ENCODE data around the gene TLX3. TPM values are rescaled to one million over a fixed set of nuclear protein-coding genes. Genes with fewer than 3 reads are reported as not detected.

The TLX3 gene
- polyA plus RNA-seq (2013, experiment 1 of 4): 0.54 TPM
- 0.30 TPM for polyA plus RNA-seq (2013, experiment 2 of 4)
- 0.91 TPM for polyA plus RNA-seq (2013, experiment 3 of 4)
- 1.7 TPM for polyA plus RNA-seq (2013, experiment 4 of 4)

DNA sequence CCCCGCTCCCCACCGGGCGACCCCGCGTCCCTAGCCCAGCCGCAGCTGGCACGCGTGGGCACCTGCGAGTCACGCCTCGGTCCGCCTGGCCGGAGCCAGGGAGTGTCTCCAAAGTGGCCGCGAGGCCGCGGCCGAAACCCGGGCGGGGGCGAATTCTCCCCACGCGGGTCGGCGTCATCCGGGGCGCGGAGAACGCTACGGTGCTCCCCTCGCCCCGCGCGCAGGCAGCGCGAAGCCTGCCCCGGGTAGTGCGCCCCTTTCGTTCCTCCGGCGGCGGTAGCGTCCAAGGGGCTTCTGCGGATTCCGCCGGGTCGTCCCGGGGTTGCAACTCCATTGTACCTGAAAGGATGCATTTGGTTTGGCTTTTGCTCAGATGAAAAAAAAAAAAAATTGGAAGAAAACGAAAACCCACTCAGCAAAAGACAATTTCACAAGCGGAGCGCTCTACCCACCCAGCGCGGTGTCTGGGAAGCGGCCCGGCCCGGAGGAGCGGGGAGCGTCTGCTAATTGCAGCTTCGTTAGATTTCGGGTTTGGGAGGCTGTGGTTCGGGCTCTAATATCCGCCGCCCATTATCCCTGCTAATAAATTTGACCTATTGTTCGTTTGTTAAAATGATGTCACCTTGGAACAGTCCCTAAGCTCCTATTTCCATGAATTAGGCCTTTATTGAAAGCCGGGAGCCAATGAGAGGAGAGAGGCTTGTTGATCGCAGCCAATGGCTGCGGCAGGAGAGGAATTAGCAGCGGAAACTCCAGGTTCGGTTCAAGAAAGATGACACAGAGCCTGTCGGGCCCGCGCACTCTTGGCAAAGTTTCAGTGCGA, at the start of gene TLX3:
Gene TLX3, plus strand, starts transcription at position 796 of the 823 bp plus-strand sequence. CDS start 118 bp downstream, outside the sequence.
- H3K27ac ChIP-seq (ENCODE audit: insufficient read depth, low read depth, low read length, poor library complexity, severe bottlenecking): no peak within 1 kb of the TSS

DNA sequence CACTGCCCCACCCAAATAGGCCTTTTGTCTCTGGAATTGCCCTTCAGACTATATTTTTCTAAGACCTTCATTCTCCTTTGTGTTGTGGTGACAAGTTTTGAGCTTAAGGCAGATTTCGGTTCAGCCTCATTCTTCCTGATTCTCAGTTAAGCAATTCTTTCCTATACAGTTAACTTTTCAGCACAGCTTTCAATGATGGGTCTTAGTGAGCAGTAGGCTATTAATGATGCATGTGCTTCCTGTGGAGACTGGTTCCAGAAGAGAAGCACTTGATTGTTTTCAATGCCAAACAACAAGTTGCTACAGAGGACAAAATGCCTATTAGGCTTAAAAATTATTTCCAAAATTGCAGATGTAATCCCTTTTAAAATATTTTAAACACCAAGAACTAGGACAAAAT, 47.7 kb upstream of the TLX3 start:
- WGBS, 2 experiments: 86% methylated on average over 1 of the region's 1 CpG; no CpG with 5 or more reads in 1 of the 2 experiments
- Histone ChIP-seq H3K4me1 (ENCODE audit: control insufficient read depth, insufficient read depth, low read length) (no peaks in the 10 kb centered on the region), H3K27ac (ENCODE audit: insufficient read depth, low read depth, low read length, poor library complexity, severe bottlenecking) (no peak overlapping the region)

More for the DNA sequence above, at the start of gene TLX3:
- WGBS, 2 experiments: 3 to 4% methylated on average over 73 of the region's 73 CpGs
- Histone ChIP-seq H3K4me1 (ENCODE audit: control insufficient read depth, insufficient read depth, low read length) (peaks cover 19% of the 10 kb centered on the region), H3K9me3 (ENCODE audit: control insufficient read depth, low read length) (no peaks in the 10 kb centered on the region), H3K27me3 (ENCODE audit: control insufficient read depth, insufficient read depth, low read length, poor library complexity, severe bottlenecking) (peaks cover 100% of the 10 kb centered on the region), H3K4me3 (ENCODE audit: insufficient read depth, low read depth, low read length) (peak within 1 kb of the TSS; percentile 16), H3K36me3 (ENCODE audit: control insufficient read depth, insufficient read depth, low read length) (no peaks in the 10 kb centered on the region)

DNA sequence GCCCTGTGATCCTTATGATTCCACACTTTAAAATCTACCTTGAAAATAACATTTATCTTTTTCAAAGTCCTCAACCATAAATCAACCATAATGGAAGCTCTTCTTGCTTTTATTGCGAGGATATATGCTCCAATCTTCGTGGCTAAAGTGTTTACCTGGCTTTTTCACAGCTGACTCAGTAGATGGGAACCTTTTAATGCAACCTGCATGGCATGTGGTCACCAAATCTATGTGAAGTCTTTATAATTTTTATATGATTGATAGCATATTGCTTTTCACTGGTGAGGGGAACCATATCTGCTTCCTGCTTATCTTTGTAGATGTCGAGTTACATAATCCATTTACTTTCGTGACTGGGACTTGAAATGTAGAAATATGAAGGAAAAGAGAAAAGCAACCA, 47.1 kb upstream of the TLX3 start:
- Histone ChIP-seq H3K27ac (ENCODE audit: insufficient read depth, low read depth, low read length, poor library complexity, severe bottlenecking) (no peak overlapping the region), H3K4me1 (ENCODE audit: control insufficient read depth, insufficient read depth, low read length) (no peaks in the 10 kb centered on the region), H3K4me3 (ENCODE audit: insufficient read depth, low read depth, low read length) (no peak overlapping the region), H3K27me3 (ENCODE audit: control insufficient read depth, insufficient read depth, low read length, poor library complexity, severe bottlenecking) (no peaks in the 10 kb centered on the region), H3K36me3 (ENCODE audit: control insufficient read depth, insufficient read depth, low read length) (no peaks in the 10 kb centered on the region), H3K9me3 (ENCODE audit: control insufficient read depth, low read length) (no peaks in the 10 kb centered on the region)
- WGBS, 2 experiments: 96 to 99% methylated on average over 3 to 4 of the region's 4 CpGs

More for the DNA sequence above, 47.7 kb upstream of the TLX3 start:
- H3K4me3 ChIP-seq (ENCODE audit: insufficient read depth, low read depth, low read length): no peak overlapping the region
- H3K9me3 ChIP-seq (ENCODE audit: control insufficient read depth, low read length): no peaks in the 10 kb centered on the region
- H3K36me3 ChIP-seq (ENCODE audit: control insufficient read depth, insufficient read depth, low read length): no peaks in the 10 kb centered on the region
- H3K27me3 ChIP-seq (ENCODE audit: control insufficient read depth, insufficient read depth, low read length, poor library complexity, severe bottlenecking): no peaks in the 10 kb centered on the region

DNA sequence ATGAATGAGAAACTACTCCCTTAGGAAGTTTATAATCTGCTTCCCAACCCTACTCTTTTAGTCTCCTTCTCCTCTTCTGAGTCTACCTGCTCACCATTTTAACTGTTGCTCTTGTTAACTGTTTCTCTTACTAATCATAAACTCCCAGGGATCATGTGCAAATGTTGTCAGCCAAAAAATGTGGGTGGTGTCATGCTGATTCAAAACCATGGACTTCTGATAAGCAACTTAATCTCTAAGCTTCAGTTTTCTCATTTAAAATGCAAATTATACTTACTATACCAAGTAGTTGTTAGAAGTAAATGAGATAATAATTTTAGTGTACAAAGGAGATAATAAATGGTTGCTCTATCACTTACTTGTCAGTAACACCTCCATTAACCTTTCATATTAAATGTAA, 45.9 kb upstream of the TLX3 start:
- Histone ChIP-seq H3K4me1 (ENCODE audit: control insufficient read depth, insufficient read depth, low read length) (no peaks in the 10 kb centered on the region), H3K9me3 (ENCODE audit: control insufficient read depth, low read length) (no peaks in the 10 kb centered on the region), H3K27me3 (ENCODE audit: control insufficient read depth, insufficient read depth, low read length, poor library complexity, severe bottlenecking) (no peaks in the 10 kb centered on the region), H3K36me3 (ENCODE audit: control insufficient read depth, insufficient read depth, low read length) (no peaks in the 10 kb centered on the region), H3K27ac (ENCODE audit: insufficient read depth, low read depth, low read length, poor library complexity, severe bottlenecking) (no peak overlapping the region), H3K4me3 (ENCODE audit: insufficient read depth, low read depth, low read length) (no peak overlapping the region)

DNA sequence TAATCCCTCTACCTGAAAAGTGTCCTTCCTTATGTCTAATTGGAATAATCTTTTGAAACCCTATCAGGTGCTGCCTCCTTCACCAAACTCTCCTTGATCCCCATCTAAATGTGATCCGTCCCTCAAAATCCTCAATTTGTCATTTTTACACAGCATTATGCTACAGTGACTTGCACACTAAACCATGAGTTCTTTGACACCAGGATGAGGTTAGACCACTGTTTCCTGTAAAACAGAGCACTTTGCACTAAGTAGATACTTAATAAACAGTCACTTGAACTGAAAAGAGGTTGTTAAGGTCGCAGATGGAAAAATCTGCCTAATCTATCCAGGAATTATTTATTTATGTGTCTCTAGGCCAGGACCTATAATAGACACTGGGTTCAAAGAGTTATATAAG, 44.2 kb upstream of the TLX3 start:
- no peaks in the 10 kb centered on the region for H3K27me3 ChIP-seq (ENCODE audit: control insufficient read depth, insufficient read depth, low read length, poor library complexity, severe bottlenecking)
- H3K9me3 ChIP-seq (ENCODE audit: control insufficient read depth, low read length): no peaks in the 10 kb centered on the region
- H3K4me1 ChIP-seq (ENCODE audit: control insufficient read depth, insufficient read depth, low read length): no peaks in the 10 kb centered on the region
- H3K27ac ChIP-seq (ENCODE audit: insufficient read depth, low read depth, low read length, poor library complexity, severe bottlenecking): no peak overlapping the region
- no peak overlapping the region for H3K4me3 ChIP-seq (ENCODE audit: insufficient read depth, low read depth, low read length)
- H3K36me3 ChIP-seq (ENCODE audit: control insufficient read depth, insufficient read depth, low read length): no peaks in the 10 kb centered on the region
- 88 to 90% methylated on average over 2 of the region's 2 CpGs for WGBS, 2 experiments

DNA sequence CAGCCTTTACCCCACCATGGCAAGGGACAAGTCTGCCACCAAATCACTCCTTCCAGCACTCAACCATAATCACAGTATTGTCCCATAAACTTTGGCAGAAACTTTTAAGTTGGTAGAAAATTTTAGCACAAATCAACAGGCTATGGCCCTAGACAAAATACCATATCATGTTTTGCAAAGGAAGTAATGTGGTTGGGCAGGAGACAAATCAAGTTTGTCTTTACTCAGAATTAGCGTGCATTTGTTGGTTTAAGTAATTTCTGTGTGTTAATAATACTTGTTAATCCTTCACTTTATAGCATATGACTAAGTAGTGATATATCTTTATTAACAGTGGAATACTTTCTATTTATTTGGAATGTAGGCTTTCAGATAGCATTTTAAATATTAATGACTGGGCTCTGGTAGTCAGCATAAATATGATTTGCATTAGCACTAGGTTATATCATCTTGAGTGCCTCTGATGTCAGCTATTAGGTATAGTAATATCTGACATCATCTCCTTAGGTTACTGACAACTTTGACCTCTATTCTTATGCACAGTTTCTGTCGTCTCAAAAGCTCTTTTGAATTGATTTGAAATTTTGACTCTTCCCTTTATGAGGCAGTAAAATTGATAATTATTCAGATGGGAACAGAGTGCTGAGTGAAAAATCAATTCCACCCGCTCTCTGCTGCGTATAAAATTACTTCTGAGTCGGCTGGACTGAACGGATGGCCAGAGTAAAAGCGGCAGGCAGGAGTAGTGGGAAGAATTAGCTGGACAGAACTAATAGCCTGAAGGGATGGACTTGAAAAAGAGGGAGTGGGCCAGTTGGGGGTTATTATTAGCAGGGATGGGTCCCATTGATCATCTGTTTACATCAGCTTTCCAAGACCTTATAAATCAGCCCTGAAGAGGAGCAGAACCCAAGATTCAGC, 40.1 kb upstream of the TLX3 start:
- Histone ChIP-seq H3K4me3 (ENCODE audit: insufficient read depth, low read depth, low read length) (no peak overlapping the region), H3K4me1 (ENCODE audit: control insufficient read depth, insufficient read depth, low read length) (no peaks in the 10 kb centered on the region), H3K9me3 (ENCODE audit: control insufficient read depth, low read length) (no peaks in the 10 kb centered on the region), H3K36me3 (ENCODE audit: control insufficient read depth, insufficient read depth, low read length) (no peaks in the 10 kb centered on the region), H3K27ac (ENCODE audit: insufficient read depth, low read depth, low read length, poor library complexity, severe bottlenecking) (no peak overlapping the region), H3K27me3 (ENCODE audit: control insufficient read depth, insufficient read depth, low read length, poor library complexity, severe bottlenecking) (no peaks in the 10 kb centered on the region)
- 90 to 93% methylated on average over 6 to 7 of the region's 7 CpGs for WGBS, 2 experiments

DNA sequence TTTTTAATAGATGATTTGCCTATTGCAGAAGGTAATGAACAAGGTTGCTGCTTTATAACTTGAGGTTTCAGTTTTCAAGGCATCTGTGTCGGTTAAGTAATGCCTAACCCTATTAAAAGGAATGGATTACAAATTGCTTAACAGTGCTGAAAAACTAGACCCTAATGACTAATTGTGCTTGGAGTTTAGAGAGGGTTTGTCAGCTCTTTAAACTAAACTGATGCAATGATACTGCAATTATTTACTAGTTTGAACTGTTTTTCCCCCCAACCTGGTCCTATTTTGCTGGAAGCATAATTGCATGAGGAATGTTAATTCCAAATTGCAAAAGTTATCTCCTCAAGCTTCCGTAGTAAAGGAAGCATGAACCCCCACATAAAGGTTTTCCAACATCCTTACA, 39.3 kb upstream of the TLX3 start:
- no peaks in the 10 kb centered on the region for H3K36me3 ChIP-seq (ENCODE audit: control insufficient read depth, insufficient read depth, low read length)
- H3K9me3 ChIP-seq (ENCODE audit: control insufficient read depth, low read length): no peaks in the 10 kb centered on the region
- H3K4me1 ChIP-seq (ENCODE audit: control insufficient read depth, insufficient read depth, low read length): no peaks in the 10 kb centered on the region
- 89 to 91% methylated on average over 1 to 2 of the region's 2 CpGs for WGBS, 2 experiments
- H3K27ac ChIP-seq (ENCODE audit: insufficient read depth, low read depth, low read length, poor library complexity, severe bottlenecking): no peak overlapping the region
- H3K27me3 ChIP-seq (ENCODE audit: control insufficient read depth, insufficient read depth, low read length, poor library complexity, severe bottlenecking): no peaks in the 10 kb centered on the region
- H3K4me3 ChIP-seq (ENCODE audit: insufficient read depth, low read depth, low read length): no peak overlapping the region

DNA sequence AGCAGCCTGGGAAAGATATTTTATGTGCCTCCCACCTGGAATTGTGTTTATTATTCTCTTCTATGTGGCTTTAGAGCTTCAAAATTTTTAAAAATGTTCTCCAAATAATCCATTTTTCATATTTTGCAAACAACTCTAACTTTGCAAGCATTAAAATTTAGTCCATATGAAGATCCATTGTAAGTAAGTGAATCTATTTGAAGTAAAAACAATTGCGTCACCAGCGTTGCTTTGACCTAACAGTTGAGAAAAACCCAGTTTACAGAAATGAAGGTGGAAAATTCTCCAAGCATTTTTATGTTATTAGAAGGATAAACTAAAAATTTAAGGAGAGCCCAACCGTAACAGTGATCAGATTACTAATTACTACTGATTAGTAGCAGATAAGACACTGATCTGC, 38.9 kb upstream of the TLX3 start:
- 88 to 100% methylated on average over 3 of the region's 3 CpGs for WGBS, 2 experiments
- no peaks in the 10 kb centered on the region for H3K4me1 ChIP-seq (ENCODE audit: control insufficient read depth, insufficient read depth, low read length)
- H3K9me3 ChIP-seq (ENCODE audit: control insufficient read depth, low read length): no peaks in the 10 kb centered on the region
- no peaks in the 10 kb centered on the region for H3K36me3 ChIP-seq (ENCODE audit: control insufficient read depth, insufficient read depth, low read length)
- H3K27ac ChIP-seq (ENCODE audit: insufficient read depth, low read depth, low read length, poor library complexity, severe bottlenecking): no peak overlapping the region
- H3K4me3 ChIP-seq (ENCODE audit: insufficient read depth, low read depth, low read length): no peak overlapping the region
- H3K27me3 ChIP-seq (ENCODE audit: control insufficient read depth, insufficient read depth, low read length, poor library complexity, severe bottlenecking): no peaks in the 10 kb centered on the region

DNA sequence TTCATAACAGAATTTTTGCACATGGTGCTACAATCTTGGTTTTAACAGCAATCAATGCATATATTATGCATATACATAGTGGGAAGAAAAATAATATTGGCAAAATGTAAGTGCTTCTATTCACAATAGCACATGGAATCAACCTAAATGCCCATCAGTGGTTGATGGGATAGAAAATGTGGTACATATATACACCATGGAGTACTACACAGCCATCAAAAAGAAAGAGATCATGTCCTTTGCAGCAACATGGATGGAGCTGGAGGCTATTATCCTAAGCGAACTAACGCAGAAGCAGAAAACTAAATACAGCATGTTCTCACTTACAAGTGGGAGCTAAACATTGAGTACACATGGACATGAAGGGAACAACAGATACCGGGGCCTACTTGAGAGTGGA, 37.2 kb upstream of the TLX3 start:
- Histone ChIP-seq H3K27ac (ENCODE audit: insufficient read depth, low read depth, low read length, poor library complexity, severe bottlenecking) (no peak overlapping the region), H3K27me3 (ENCODE audit: control insufficient read depth, insufficient read depth, low read length, poor library complexity, severe bottlenecking) (no peaks in the 10 kb centered on the region), H3K36me3 (ENCODE audit: control insufficient read depth, insufficient read depth, low read length) (no peaks in the 10 kb centered on the region), H3K4me1 (ENCODE audit: control insufficient read depth, insufficient read depth, low read length) (no peaks in the 10 kb centered on the region), H3K4me3 (ENCODE audit: insufficient read depth, low read depth, low read length) (no peak overlapping the region), H3K9me3 (ENCODE audit: control insufficient read depth, low read length) (no peaks in the 10 kb centered on the region)
- 98 to 99% methylated on average over 3 of the region's 3 CpGs for WGBS, 2 experiments

All from ectodermal cell (in vitro differentiated cells).